Stimulated activated memory B cell treated with anti-CD40 and anti-IgM and Interleukin-4, amounts not matched to agents 10 μg/mL and 1 μg/mL and 100 μg/mL, for 72 hours (primary cell): Measurements from ENCODE around the gene PLEKHJ1.
A peak's percentile ranks its signal among the peaks of the same experiment; 100 is the strongest.

Experiments used
- ATAC-seq: fragments of 150-1000 bp; cut with Tn5 transposase; 2 replicates; pipeline ENCODE4 v1.10.0; 2021
- H3K27ac Mint-ChIP-seq: one replicate; pipeline ENCODE4 v1.8.0; 2022; ENCODE audit warnings: mild to moderate bottlenecking, mixed read lengths
- H3K27me3 Mint-ChIP-seq: one replicate; pipeline ENCODE4 v1.8.0; 2022; ENCODE audit warnings: mixed read lengths
- H3K36me3 Mint-ChIP-seq: one replicate; pipeline ENCODE4 v1.8.0; 2022; ENCODE audit warnings: mixed read lengths
- H3K4me1 Mint-ChIP-seq: one replicate; pipeline ENCODE4 v1.8.0; 2022; ENCODE audit warnings: mixed read lengths
- H3K4me3 Mint-ChIP-seq: one replicate; pipeline ENCODE4 v1.8.0; 2022; ENCODE audit warnings: mild to moderate bottlenecking, moderate library complexity, mixed read lengths
- H3K9me3 Mint-ChIP-seq: one replicate; pipeline ENCODE4 v1.8.0; 2022; ENCODE audit warnings: mixed read lengths

PLEKHJ1 gene

DNA sequence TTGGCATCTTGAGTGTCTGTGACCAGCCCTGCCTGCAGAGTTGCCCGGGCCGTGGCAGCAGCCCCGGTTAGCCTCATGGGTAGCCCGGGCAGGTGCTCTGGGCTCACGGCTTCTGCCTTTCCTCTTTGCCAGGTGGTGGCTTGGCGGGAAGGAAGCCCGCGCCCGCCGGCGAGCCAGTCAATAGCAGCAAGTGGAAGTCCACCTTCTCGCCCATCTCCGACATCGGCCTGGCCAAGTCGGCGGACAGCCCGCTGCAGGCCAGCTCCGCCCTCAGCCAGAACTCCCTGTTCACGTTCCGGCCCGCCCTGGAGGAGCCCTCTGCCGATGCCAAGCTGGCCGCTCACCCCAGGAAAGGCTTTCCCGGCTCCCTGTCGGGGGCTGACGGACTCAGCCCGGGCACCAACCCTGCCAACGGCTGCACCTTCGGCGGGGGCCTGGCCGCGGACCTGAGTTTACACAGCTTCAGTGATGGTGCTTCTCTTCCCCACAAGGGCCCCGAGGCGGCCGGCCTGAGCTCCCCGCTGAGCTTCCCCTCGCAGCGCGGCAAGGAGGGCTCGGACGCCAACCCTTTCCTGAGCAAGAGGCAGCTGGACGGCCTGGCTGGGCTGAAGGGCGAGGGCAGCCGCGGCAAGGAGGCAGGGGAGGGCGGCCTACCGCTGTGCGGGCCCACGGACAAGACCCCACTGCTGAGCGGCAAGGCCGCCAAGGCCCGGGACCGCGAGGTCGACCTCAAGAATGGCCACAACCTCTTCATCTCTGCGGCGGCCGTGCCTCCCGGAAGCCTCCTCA lies 9.9 kb downstream of the PLEKHJ1 start:
- H3K4me1 Mint-ChIP-seq: peaks cover 71% of the 10 kb centered on the region
- peaks cover 63% of the 10 kb centered on the region for H3K36me3 Mint-ChIP-seq
- ATAC-seq: no peak
- H3K4me3 Mint-ChIP-seq: no peak overlapping the region
- H3K27me3 Mint-ChIP-seq: no peaks in the 10 kb centered on the region
- H3K9me3 Mint-ChIP-seq: no peaks in the 10 kb centered on the region
- H3K27ac Mint-ChIP-seq: peak overlapping the region; percentile 94

GRCh38 chr19:2225415-2226050 lies 10.6 kb downstream of the PLEKHJ1 start:
- Mint-ChIP-seq H3K4me1 (peaks cover 78% of the 10 kb centered on the region), H3K4me3 (no peak overlapping the region), H3K27ac (peak overlapping the region; percentile 94), H3K9me3 (no peaks in the 10 kb centered on the region), H3K27me3 (no peaks in the 10 kb centered on the region), H3K36me3 (peaks cover 68% of the 10 kb centered on the region)
- no peak for ATAC-seq

- Mint-ChIP-seq H3K9me3 (no peaks in the 10 kb centered on the region), H3K27ac (peak overlapping the region; percentile 94), H3K4me3 (no peak overlapping the region), H3K36me3 (peaks cover 70% of the 10 kb centered on the region), H3K27me3 (no peaks in the 10 kb centered on the region), H3K4me1 (peaks cover 81% of the 10 kb centered on the region)
- no peak for ATAC-seq
Observed at GRCh38 chr19:2224754-2225349, 11.3 kb downstream of the PLEKHJ1 start.

DNA sequence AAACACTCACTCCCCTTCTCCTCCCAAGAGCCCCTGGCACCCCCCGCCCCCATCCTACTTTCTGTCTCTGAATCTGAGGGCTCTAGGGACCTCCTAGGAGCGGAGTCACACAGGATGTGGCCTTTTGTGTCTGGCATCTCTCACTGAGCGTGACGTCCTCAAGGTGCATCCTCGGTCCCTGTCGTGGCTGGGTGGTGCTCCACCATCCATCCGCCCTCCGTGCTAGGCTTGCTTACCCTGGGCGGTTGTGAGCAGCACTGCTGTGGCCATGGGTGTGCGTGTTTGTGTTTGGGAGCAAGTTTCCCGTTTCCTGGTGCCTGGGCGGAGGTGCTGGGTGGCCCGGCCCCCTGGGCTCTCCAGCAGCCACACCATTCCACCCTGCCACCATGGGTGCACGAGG lies 12.2 kb downstream of the PLEKHJ1 start:
- ATAC-seq: peak; percentile 91
- H3K4me1 Mint-ChIP-seq: peaks cover 73% of the 10 kb centered on the region
- no peaks in the 10 kb centered on the region for H3K27me3 Mint-ChIP-seq
- H3K9me3 Mint-ChIP-seq: no peaks in the 10 kb centered on the region
- peaks cover 77% of the 10 kb centered on the region for H3K36me3 Mint-ChIP-seq
- peak overlapping the region; percentile 70 for H3K4me3 Mint-ChIP-seq
- peak overlapping the region; percentile 94 for H3K27ac Mint-ChIP-seq

DNA sequence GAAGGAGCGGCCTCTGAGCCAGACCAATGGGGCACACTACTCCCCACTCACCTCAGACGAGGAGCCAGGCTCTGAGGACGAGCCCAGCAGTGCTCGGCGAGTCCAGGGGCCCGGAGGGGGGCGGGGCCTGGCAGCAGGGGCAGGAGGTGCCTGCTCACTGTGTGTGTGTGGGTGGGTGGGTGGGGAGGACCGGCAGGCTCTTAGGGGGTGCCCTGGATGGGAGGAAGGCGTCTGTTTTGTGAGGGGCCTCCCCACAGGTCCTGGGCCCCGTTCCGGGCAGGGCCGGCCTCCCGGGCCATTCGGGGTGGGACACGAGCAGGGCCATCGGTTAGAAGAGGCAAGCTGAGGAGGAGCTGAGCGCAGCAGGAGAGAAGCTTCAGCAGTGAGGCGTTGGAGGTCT lies 12.7 kb downstream of the PLEKHJ1 start:
- ATAC-seq: peak; percentile 6
- no peaks in the 10 kb centered on the region for H3K27me3 Mint-ChIP-seq
- peak overlapping the region; percentile 94 for H3K27ac Mint-ChIP-seq
- H3K9me3 Mint-ChIP-seq: no peaks in the 10 kb centered on the region
- no peak overlapping the region for H3K4me3 Mint-ChIP-seq
- peaks cover 78% of the 10 kb centered on the region for H3K36me3 Mint-ChIP-seq
- peaks cover 67% of the 10 kb centered on the region for H3K4me1 Mint-ChIP-seq

GRCh38 chr19:2221918-2222317 lies 14.2 kb downstream of the PLEKHJ1 start:
- no peak for ATAC-seq
- Mint-ChIP-seq H3K36me3 (peaks cover 75% of the 10 kb centered on the region), H3K4me1 (peaks cover 58% of the 10 kb centered on the region), H3K27me3 (no peaks in the 10 kb centered on the region), H3K27ac (peak overlapping the region; percentile 94), H3K4me3 (no peak overlapping the region), H3K9me3 (no peaks in the 10 kb centered on the region)

DNA sequence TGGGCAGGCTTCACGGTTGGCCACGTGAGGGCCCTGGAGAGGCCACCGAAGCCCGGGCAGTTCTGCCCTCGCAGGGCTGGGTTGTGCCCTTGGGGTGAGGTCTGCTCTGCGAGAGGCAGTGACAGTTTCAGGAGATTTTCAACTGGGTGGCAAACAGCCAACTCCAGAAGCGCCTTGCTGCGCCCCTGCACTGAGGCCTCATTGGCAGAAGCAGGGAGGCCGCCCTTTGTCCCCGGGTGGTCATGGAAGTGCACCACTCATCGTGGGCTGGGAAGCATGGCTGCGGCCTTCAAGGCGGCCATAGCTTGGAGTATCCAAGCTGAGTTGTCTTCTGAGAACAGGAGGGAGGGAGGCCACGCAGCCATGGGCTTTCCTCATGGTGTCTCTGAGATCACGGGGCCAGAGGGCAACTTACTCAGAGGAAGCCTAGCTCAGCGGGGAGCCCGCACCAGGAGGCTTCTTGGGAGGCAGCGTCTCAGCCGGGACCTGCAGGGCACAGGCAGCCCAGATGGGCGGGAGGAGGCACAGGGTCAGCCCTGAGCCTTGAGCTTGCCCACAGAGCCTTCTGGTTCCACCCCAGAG lies 14.8 kb downstream of the PLEKHJ1 start:
- Mint-ChIP-seq H3K4me1 (peaks cover 58% of the 10 kb centered on the region), H3K9me3 (no peaks in the 10 kb centered on the region), H3K27ac (no peak overlapping the region), H3K4me3 (no peak overlapping the region), H3K36me3 (peaks cover 80% of the 10 kb centered on the region), H3K27me3 (no peaks in the 10 kb centered on the region)
- no peak for ATAC-seq

GRCh38 chr19:2219726-2220125 lies 16.4 kb downstream of the PLEKHJ1 start:
- Mint-ChIP-seq H3K4me3 (no peak overlapping the region), H3K36me3 (peaks cover 80% of the 10 kb centered on the region), H3K27ac (no peak overlapping the region), H3K27me3 (no peaks in the 10 kb centered on the region), H3K9me3 (no peaks in the 10 kb centered on the region), H3K4me1 (peaks cover 61% of the 10 kb centered on the region)
- ATAC-seq: no peak

GRCh38 chr19:2217591-2217990 lies 18.5 kb downstream of the PLEKHJ1 start:
- no peak for ATAC-seq
- Mint-ChIP-seq H3K4me1 (peaks cover 52% of the 10 kb centered on the region), H3K9me3 (no peaks in the 10 kb centered on the region), H3K27me3 (no peaks in the 10 kb centered on the region), H3K4me3 (no peak overlapping the region), H3K36me3 (peaks cover 76% of the 10 kb centered on the region), H3K27ac (no peak overlapping the region)

DNA sequence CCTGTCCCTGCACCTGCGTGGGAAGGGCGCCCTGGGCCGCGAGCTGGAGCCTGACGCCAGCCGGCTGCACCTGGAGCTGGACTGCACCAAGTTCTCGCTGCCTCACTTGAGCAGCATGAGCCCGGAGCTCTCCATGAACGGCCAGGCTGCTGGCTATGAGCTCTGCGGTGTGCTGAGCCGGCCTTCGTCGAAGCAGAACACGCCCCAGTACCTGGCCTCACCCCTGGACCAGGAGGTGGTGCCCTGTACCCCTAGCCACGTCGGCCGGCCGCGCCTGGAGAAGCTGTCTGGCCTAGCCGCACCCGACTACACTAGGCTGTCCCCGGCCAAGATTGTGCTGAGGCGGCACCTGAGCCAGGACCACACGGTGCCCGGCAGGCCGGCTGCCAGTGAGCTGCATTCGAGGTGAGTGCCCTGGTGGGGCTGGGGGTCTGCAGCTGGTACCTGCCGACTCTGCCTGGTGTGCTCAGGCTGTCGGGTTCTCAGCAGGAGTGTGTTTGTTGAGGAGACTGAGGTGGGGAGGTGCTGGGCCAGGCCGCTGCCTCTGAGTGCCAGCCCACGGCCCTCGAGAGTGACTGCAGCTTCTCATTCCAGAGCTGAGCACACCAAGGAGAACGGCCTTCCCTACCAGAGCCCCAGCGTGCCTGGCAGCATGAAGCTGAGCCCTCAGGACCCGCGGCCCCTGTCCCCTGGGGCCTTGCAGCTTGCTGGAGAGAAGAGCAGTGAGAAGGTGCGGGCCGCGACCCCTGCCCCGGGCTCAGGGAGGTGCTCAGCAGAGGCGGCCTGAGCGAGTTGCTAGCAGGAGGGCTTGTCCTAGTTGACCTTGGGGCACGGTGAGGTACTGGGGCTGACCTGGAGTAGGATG lies 19.5 kb downstream of the PLEKHJ1 start:
- H3K4me3 Mint-ChIP-seq: no peak overlapping the region
- H3K36me3 Mint-ChIP-seq: peaks cover 76% of the 10 kb centered on the region
- H3K4me1 Mint-ChIP-seq: peaks cover 43% of the 10 kb centered on the region
- no peak for ATAC-seq
- H3K27me3 Mint-ChIP-seq: no peaks in the 10 kb centered on the region
- peak overlapping the region; percentile 78 for H3K27ac Mint-ChIP-seq
- H3K9me3 Mint-ChIP-seq: no peaks in the 10 kb centered on the region

- peaks cover 33% of the 10 kb centered on the region for H3K4me1 Mint-ChIP-seq
- no peaks in the 10 kb centered on the region for H3K27me3 Mint-ChIP-seq
Observed at GRCh38 chr19:2215281-2215751, 20.8 kb downstream of the PLEKHJ1 start.

DNA sequence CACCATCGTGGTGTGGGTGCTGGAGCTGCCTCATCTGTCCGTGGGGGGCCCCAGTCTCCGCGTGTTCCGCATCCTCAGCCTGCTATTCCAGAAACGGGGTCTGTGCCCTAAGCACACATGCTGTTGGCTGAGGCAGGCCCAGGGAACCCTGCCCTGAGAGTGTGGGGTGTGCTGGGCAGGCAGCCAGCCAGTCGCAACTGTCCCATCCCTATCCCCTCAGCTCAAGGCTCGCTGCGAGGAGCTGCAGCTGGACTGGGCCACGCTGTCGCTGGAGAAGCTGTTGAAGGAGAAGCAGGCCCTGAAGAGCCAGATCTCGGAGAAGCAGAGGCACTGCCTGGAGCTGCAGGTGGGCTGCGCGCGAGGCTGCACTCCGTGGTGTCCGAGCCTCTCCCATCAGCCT lies 21.9 kb downstream of the PLEKHJ1 start:
- ATAC-seq: no peak
- peaks cover 76% of the 10 kb centered on the region for H3K36me3 Mint-ChIP-seq
- no peaks in the 10 kb centered on the region for H3K9me3 Mint-ChIP-seq
- peaks cover 32% of the 10 kb centered on the region for H3K4me1 Mint-ChIP-seq
- no peaks in the 10 kb centered on the region for H3K27me3 Mint-ChIP-seq
- no peak overlapping the region for H3K27ac Mint-ChIP-seq
- H3K4me3 Mint-ChIP-seq: no peak overlapping the region

More at GRCh38 chr19:2215281-2215751, 20.8 kb downstream of the PLEKHJ1 start:
- peak; percentile 44 for ATAC-seq
- Mint-ChIP-seq H3K36me3 (peaks cover 81% of the 10 kb centered on the region), H3K9me3 (no peaks in the 10 kb centered on the region), H3K27ac (peak overlapping the region; percentile 78), H3K4me3 (peak overlapping the region; percentile 44)

DNA sequence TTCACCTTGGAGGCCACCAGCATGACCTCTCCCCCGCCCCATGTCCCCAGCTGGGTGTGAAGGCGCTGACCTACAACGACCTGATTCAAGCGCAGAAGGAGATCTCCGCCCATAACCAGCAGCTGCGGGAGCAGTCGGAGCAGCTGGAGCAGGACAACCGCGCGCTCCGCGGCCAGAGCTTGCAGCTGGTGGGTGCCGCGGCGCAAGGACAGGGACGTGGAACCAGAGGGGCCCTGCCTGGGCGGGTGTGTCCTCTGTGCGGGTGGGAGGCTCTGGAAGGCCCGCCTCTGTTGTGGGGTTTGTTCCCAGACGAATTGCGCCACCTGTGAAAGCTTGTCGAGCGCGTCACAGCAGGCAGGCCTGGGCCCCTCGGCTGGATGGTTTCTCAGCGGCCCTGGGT lies 22.3 kb downstream of the PLEKHJ1 start:
- Mint-ChIP-seq H3K4me3 (no peak overlapping the region), H3K4me1 (peaks cover 32% of the 10 kb centered on the region), H3K36me3 (peaks cover 71% of the 10 kb centered on the region), H3K9me3 (no peaks in the 10 kb centered on the region), H3K27me3 (no peaks in the 10 kb centered on the region), H3K27ac (no peak overlapping the region)
- ATAC-seq: no peak

DNA sequence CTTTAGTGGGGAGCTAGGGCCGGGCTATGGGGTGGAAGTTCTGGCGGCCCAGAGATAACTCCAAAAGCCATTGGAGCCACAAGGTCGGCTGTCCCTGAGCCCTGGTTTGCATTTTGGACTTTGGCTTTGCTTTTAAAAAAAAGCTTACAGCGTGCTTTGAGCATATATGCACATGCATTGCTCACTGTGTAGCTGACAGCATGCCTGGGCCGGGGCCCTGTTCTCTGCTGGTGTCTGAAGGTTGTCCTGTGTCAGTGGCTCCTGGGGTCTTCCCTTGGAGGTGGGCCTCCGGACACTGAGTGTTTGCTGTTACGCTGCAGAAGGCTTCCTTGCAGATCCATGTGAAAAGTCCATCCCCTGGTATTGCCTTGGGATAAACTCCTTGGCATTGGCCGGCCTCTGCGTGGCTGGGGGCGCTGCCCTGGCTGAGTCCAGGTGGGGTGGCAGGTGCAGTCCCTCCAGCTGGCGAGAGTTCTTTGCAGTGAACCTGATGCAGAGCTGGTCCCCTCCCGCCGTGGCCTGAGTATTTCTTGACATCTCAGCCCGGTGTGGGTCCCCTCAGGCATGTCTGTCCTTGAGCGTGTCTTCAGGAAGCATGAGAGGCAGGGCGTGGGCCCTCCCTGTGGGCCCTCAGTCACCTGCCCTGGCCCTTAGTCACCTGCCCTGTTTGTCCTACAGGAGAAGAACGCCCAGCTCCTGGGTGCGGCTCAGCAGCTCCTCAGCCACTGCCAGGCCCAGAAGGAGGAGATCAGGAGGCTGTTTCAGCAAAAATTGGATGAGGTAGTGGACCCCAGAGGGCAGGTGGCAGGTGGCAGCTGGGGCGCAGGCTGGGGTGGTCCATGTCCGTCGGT lies 23.0 kb downstream of the PLEKHJ1 start:
- no peak overlapping the region for H3K4me3 Mint-ChIP-seq
- no peaks in the 10 kb centered on the region for H3K9me3 Mint-ChIP-seq
- peaks cover 67% of the 10 kb centered on the region for H3K36me3 Mint-ChIP-seq
- H3K27ac Mint-ChIP-seq: no peak overlapping the region
- H3K27me3 Mint-ChIP-seq: no peaks in the 10 kb centered on the region
- ATAC-seq: no peak
- H3K4me1 Mint-ChIP-seq: peaks cover 32% of the 10 kb centered on the region
